HEK293 (cell line): ENCODE results near the gene HOXC10.

Source experiments
- GLIS2 ChIP-seq: fragments of 450-650 bp; formaldehyde crosslinking; IDR thresholded peaks from 2 replicates; pipeline ENCODE4 v1.5.1; 2016; ENCODE audit warnings: missing biosample characterization, missing genetic modification characterization
- IKZF3 ChIP-seq: fragments of 450-650 bp; IDR thresholded peaks from 2 replicates; pipeline ENCODE4 v1.5.0; 2018; ENCODE audit warnings: missing biosample characterization, mild to moderate bottlenecking, missing genetic modification characterization, moderate library complexity
- MZF1 ChIP-seq: fragments of 450-650 bp; formaldehyde crosslinking; IDR thresholded peaks from 2 replicates; pipeline ENCODE4 v1.5.1; 2017; ENCODE audit warnings: missing biosample characterization, missing genetic modification characterization, borderline replicate concordance
- ZBTB17 ChIP-seq: fragments of 450-650 bp; formaldehyde crosslinking; IDR thresholded peaks from 2 replicates; pipeline ENCODE4 v1.5.1; 2016; ENCODE audit warnings: missing biosample characterization, missing genetic modification characterization
- ZFP3 ChIP-seq: fragments of 450-650 bp; formaldehyde crosslinking; IDR thresholded peaks from 2 replicates; pipeline ENCODE4 v1.5.1; 2016; ENCODE audit warnings: low read depth, missing biosample characterization, missing genetic modification characterization
- ZNF157 ChIP-seq: fragments of 450-650 bp; formaldehyde crosslinking; IDR thresholded peaks from 2 replicates; pipeline ENCODE4 v1.5.1; 2016; ENCODE audit warnings: missing biosample characterization, missing genetic modification characterization
- ZNF350 ChIP-seq: fragments of 450-650 bp; formaldehyde crosslinking; IDR thresholded peaks from 2 replicates; pipeline ENCODE4 v1.5.0; 2017; ENCODE audit warnings: missing biosample characterization, mild to moderate bottlenecking, missing genetic modification characterization
- ZNF48 ChIP-seq: fragments of 450-650 bp; formaldehyde crosslinking; IDR thresholded peaks from 2 replicates; pipeline ENCODE4 v1.5.1; 2016; ENCODE audit warnings: missing biosample characterization, missing genetic modification characterization
- ZNF670 ChIP-seq: fragments of 450-650 bp; formaldehyde crosslinking; IDR thresholded peaks from 2 replicates; pipeline ENCODE4 v1.5.1; 2016; ENCODE audit warnings: missing biosample characterization, missing genetic modification characterization, low read depth
- ZSCAN16 ChIP-seq: fragments of 450-650 bp; formaldehyde crosslinking; IDR thresholded peaks from 2 replicates; pipeline ENCODE4 v1.5.1; 2016; ENCODE audit warnings: missing biosample characterization, missing genetic modification characterization
- ZXDB ChIP-seq: fragments of 450-650 bp; formaldehyde crosslinking; IDR thresholded peaks from 2 replicates; pipeline ENCODE4 v1.5.1; 2016; ENCODE audit warnings: missing biosample characterization, missing genetic modification characterization
- TF ChIP-seq, protein P1 (sequence below): fragments of 450-650 bp; formaldehyde crosslinking; IDR thresholded peaks from 2 replicates; pipeline ENCODE4 v1.5.1; 2016; ENCODE audit warnings: missing biosample characterization, missing genetic modification characterization
- TF ChIP-seq, protein P2 (sequence below): fragments of 450-650 bp; formaldehyde crosslinking; IDR thresholded peaks from 2 replicates; pipeline ENCODE4 v1.5.1; 2016; ENCODE audit warnings: missing biosample characterization, missing genetic modification characterization
- TF ChIP-seq, protein P3 (sequence below): fragments of 450-650 bp; formaldehyde crosslinking; IDR thresholded peaks from 2 replicates; pipeline ENCODE4 v1.5.1; 2016; ENCODE audit warnings: missing biosample characterization, missing genetic modification characterization
- TF ChIP-seq, protein P4 (sequence below): fragments of 450-650 bp; formaldehyde crosslinking; IDR thresholded peaks from 2 replicates; pipeline ENCODE4 v1.5.1; 2016; ENCODE audit warnings: missing biosample characterization, missing genetic modification characterization, low read depth
- TF ChIP-seq, protein P5 (sequence below): fragments of 450-650 bp; formaldehyde crosslinking; IDR thresholded peaks from 2 replicates; pipeline ENCODE4 v1.5.1; 2017; ENCODE audit warnings: missing biosample characterization, missing genetic modification characterization
- TF ChIP-seq, protein P6 (sequence below): fragments of 450-650 bp; formaldehyde crosslinking; IDR thresholded peaks from 2 replicates; pipeline ENCODE4 v1.5.1; 2016; ENCODE audit warnings: missing biosample characterization, missing genetic modification characterization
- TF ChIP-seq, protein P7 (sequence below): fragments of 450-650 bp; formaldehyde crosslinking; IDR thresholded peaks from 2 replicates; pipeline ENCODE4 v1.5.1; 2016; ENCODE audit warnings: missing biosample characterization, missing genetic modification characterization, borderline replicate concordance
- TF ChIP-seq, protein P8 (sequence below): fragments of 450-650 bp; formaldehyde crosslinking; IDR thresholded peaks from 2 replicates; pipeline ENCODE4 v1.5.1; 2017; ENCODE audit warnings: missing biosample characterization, missing genetic modification characterization

Gene HOXC10

DNA sequence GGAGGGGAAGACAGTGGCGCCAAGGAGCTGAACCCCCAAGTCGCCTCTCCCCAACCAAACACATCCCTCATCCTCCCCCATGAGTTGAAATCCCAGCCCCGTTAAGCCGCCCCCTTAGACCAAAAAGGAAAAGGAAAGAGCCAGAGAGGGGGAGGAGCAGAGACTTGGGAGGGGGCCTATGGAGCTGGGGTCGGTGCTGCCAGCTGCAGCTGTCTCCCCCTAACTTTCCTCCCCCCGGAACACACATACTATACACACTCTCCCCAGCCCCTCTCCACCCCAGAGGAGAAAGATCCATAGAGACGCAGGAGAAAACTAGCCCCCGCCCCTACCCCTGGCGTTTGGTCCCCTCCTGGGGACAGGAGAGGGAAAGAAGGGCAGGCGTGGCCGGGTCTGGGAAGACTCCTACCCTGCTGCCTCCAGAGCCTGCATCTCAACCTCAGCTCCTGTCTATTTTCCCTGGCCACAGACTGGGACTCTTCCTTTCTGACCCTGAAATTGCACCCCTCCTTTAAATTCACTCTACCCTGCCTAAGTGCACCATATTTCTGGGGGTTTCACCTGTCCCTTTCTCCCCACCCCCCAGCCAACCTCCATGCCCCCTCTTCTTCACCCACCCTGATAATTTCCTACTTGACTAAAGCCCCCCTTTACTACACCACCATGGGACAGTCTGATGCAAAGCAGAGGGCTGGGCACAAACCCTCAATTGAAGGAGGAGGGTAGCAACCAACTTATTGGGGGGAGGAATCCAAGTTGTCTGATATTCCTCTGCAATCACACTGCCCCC, 13.4 kb downstream of the HOXC10 start (continued):
- TF ChIP-seq, protein P1, sequence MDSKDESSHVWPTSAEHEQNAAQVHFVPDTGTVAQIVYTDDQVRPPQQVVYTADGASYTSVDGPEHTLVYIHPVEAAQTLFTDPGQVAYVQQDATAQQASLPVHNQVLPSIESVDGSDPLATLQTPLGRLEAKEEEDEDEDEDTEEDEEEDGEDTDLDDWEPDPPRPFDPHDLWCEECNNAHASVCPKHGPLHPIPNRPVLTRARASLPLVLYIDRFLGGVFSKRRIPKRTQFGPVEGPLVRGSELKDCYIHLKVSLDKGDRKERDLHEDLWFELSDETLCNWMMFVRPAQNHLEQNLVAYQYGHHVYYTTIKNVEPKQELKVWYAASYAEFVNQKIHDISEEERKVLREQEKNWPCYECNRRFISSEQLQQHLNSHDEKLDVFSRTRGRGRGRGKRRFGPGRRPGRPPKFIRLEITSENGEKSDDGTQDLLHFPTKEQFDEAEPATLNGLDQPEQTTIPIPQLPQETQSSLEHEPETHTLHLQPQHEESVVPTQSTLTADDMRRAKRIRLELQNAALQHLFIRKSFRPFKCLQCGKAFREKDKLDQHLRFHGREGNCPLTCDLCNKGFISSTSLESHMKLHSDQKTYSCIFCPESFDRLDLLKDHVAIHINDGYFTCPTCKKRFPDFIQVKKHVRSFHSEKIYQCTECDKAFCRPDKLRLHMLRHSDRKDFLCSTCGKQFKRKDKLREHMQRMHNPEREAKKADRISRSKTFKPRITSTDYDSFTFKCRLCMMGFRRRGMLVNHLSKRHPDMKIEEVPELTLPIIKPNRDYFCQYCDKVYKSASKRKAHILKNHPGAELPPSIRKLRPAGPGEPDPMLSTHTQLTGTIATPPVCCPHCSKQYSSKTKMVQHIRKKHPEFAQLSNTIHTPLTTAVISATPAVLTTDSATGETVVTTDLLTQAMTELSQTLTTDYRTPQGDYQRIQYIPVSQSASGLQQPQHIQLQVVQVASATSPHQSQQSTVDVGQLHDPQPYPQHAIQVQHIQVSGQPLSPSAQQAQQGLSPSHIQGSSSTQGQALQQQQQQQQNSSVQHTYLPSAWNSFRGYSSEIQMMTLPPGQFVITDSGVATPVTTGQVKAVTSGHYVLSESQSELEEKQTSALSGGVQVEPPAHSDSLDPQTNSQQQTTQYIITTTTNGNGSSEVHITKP (tag by site-specific recombination) = peak; percentile 99
- TF ChIP-seq ZFP3 = peak; percentile 77
- TF ChIP-seq ZBTB17 (tag by site-specific recombination) = no peak; the same call in 1 of the 2 replicates
- TF ChIP-seq, protein P2, sequence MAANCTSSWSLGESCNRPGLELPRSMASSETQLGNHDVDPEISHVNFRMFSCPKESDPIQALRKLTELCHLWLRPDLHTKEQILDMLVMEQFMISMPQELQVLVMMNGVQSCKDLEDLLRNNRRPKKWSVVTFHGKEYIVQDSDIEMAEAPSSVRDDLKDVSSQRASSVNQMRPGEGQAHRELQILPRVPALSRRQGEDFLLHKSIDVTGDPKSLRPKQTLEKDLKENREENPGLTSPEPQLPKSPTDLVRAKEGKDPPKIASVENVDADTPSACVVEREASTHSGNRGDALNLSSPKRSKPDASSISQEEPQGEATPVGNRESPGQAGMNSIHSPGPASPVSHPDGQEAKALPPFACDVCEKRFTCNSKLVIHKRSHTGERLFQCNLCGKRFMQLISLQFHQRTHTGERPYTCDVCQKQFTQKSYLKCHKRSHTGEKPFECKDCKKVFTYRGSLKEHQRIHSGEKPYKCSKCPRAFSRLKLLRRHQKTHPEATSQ (tag by site-specific recombination) = no peak
- TF ChIP-seq, protein P3, sequence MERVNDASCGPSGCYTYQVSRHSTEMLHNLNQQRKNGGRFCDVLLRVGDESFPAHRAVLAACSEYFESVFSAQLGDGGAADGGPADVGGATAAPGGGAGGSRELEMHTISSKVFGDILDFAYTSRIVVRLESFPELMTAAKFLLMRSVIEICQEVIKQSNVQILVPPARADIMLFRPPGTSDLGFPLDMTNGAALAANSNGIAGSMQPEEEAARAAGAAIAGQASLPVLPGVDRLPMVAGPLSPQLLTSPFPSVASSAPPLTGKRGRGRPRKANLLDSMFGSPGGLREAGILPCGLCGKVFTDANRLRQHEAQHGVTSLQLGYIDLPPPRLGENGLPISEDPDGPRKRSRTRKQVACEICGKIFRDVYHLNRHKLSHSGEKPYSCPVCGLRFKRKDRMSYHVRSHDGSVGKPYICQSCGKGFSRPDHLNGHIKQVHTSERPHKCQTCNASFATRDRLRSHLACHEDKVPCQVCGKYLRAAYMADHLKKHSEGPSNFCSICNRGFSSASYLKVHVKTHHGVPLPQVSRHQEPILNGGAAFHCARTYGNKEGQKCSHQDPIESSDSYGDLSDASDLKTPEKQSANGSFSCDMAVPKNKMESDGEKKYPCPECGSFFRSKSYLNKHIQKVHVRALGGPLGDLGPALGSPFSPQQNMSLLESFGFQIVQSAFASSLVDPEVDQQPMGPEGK = peak; percentile 95
- TF ChIP-seq, protein P4, sequence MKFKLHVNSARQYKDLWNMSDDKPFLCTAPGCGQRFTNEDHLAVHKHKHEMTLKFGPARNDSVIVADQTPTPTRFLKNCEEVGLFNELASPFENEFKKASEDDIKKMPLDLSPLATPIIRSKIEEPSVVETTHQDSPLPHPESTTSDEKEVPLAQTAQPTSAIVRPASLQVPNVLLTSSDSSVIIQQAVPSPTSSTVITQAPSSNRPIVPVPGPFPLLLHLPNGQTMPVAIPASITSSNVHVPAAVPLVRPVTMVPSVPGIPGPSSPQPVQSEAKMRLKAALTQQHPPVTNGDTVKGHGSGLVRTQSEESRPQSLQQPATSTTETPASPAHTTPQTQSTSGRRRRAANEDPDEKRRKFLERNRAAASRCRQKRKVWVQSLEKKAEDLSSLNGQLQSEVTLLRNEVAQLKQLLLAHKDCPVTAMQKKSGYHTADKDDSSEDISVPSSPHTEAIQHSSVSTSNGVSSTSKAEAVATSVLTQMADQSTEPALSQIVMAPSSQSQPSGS (tag by site-specific recombination) = no peak
- TF ChIP-seq GLIS2 (tag by site-specific recombination) = peak; percentile 92
- TF ChIP-seq, protein P5, sequence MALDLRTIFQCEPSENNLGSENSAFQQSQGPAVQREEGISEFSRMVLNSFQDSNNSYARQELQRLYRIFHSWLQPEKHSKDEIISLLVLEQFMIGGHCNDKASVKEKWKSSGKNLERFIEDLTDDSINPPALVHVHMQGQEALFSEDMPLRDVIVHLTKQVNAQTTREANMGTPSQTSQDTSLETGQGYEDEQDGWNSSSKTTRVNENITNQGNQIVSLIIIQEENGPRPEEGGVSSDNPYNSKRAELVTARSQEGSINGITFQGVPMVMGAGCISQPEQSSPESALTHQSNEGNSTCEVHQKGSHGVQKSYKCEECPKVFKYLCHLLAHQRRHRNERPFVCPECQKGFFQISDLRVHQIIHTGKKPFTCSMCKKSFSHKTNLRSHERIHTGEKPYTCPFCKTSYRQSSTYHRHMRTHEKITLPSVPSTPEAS = no peak
- peak; percentile 88 for TF ChIP-seq IKZF3
- TF ChIP-seq ZNF350 = no peak
- TF ChIP-seq, protein P6, sequence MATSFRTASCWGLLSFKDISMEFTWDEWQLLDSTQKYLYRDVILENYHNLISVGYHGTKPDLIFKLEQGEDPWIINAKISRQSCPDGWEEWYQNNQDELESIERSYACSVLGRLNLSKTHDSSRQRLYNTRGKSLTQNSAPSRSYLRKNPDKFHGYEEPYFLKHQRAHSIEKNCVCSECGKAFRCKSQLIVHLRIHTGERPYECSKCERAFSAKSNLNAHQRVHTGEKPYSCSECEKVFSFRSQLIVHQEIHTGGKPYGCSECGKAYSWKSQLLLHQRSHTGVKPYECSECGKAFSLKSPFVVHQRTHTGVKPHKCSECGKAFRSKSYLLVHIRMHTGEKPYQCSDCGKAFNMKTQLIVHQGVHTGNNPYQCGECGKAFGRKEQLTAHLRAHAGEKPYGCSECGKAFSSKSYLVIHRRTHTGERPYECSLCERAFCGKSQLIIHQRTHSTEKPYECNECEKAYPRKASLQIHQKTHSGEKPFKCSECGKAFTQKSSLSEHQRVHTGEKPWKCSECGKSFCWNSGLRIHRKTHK = no peak
- TF ChIP-seq, protein P7, sequence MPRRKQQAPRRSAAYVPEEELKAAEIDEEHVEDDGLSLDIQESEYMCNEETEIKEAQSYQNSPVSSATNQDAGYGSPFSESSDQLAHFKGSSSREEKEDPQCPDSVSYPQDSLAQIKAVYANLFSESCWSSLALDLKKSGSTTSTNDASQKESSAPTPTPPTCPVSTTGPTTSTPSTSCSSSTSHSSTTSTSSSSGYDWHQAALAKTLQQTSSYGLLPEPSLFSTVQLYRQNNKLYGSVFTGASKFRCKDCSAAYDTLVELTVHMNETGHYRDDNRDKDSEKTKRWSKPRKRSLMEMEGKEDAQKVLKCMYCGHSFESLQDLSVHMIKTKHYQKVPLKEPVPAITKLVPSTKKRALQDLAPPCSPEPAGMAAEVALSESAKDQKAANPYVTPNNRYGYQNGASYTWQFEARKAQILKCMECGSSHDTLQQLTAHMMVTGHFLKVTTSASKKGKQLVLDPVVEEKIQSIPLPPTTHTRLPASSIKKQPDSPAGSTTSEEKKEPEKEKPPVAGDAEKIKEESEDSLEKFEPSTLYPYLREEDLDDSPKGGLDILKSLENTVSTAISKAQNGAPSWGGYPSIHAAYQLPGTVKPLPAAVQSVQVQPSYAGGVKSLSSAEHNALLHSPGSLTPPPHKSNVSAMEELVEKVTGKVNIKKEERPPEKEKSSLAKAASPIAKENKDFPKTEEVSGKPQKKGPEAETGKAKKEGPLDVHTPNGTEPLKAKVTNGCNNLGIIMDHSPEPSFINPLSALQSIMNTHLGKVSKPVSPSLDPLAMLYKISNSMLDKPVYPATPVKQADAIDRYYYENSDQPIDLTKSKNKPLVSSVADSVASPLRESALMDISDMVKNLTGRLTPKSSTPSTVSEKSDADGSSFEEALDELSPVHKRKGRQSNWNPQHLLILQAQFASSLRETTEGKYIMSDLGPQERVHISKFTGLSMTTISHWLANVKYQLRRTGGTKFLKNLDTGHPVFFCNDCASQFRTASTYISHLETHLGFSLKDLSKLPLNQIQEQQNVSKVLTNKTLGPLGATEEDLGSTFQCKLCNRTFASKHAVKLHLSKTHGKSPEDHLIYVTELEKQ (tag by site-specific recombination) = peak; percentile 57; the same call in 1 of the 2 replicates
- no peak for TF ChIP-seq ZNF670 (tag by site-specific recombination)
- TF ChIP-seq ZSCAN16 (tag by site-specific recombination) = no peak
- TF ChIP-seq, protein P8, sequence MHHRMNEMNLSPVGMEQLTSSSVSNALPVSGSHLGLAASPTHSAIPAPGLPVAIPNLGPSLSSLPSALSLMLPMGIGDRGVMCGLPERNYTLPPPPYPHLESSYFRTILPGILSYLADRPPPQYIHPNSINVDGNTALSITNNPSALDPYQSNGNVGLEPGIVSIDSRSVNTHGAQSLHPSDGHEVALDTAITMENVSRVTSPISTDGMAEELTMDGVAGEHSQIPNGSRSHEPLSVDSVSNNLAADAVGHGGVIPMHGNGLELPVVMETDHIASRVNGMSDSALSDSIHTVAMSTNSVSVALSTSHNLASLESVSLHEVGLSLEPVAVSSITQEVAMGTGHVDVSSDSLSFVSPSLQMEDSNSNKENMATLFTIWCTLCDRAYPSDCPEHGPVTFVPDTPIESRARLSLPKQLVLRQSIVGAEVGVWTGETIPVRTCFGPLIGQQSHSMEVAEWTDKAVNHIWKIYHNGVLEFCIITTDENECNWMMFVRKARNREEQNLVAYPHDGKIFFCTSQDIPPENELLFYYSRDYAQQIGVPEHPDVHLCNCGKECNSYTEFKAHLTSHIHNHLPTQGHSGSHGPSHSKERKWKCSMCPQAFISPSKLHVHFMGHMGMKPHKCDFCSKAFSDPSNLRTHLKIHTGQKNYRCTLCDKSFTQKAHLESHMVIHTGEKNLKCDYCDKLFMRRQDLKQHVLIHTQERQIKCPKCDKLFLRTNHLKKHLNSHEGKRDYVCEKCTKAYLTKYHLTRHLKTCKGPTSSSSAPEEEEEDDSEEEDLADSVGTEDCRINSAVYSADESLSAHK (tag by site-specific recombination) = no peak
- TF ChIP-seq ZNF157 (tag by site-specific recombination) = no peak
- peak; percentile 34; the same call in 1 of the 2 replicates for TF ChIP-seq ZXDB
- TF ChIP-seq ZNF48 = no peak
- TF ChIP-seq MZF1 = 0 out of 2 replicates have a peak, but pooled peaks have one; percentile 10
